GM12872 (cell line): Measurements from ENCODE around the gene WSCD1.

ENCODE experiments used
- CTCF ChIP-seq: IDR thresholded peaks from 3 replicates; pipeline ENCODE4 v1.5.1; 2011; ENCODE audit warnings: low read depth, mild to moderate bottlenecking, low read length, moderate library complexity; ENCODE audit not compliant: insufficient read depth

WSCD1 gene

GRCh38 chr17:6061290-6061689 lies 8.9 kb upstream of the WSCD1 start:
- no peak for TF ChIP-seq CTCF

- no peak for TF ChIP-seq CTCF
These were observed 5.3 kb upstream of the WSCD1 start for GRCh38 chr17:6064868-6065267.

GRCh38 chr17:6065351-6065750 lies 4.8 kb upstream of the WSCD1 start:
- TF ChIP-seq CTCF: no peak

GRCh38 chr17:6066183-6066948 lies 3.8 kb upstream of the WSCD1 start:
- TF ChIP-seq CTCF: no peak

- no peak for TF ChIP-seq CTCF
These were observed 3.1 kb upstream of the WSCD1 start for GRCh38 chr17:6067060-6067459.

GRCh38 chr17:6070430-6070912 lies 292 bp downstream of the WSCD1 start:
- TF ChIP-seq CTCF: no peak

- no peak for TF ChIP-seq CTCF
These were observed 833 bp downstream of the WSCD1 start for GRCh38 chr17:6070913-6071511.
